ENCODE measurements around the gene LRP1B.
"Not testable (repeated sequence)": the region's sequence is repeated elsewhere in the genome, so short reads cannot be mapped to it uniquely, and the experiment has no call there.

The LRP1B gene

GRCh38 chr2:140338795-140339194 is 1792.0 kb downstream of the LRP1B start:
- DNase-seq (ENCODE audit: low spot score), result no peak

- DNase-seq (ENCODE audit: low spot score), result no peak
Measured at GRCh38 chr2:140337061-140337460, 1793.8 kb downstream of the LRP1B start.

- no peak for DNase-seq (ENCODE audit: low spot score)
Measured at GRCh38 chr2:140316345-140316744, 1814.5 kb downstream of the LRP1B start.

- DNase-seq (ENCODE audit: low spot score), result no peak
Measured at GRCh38 chr2:140311905-140312304, 1818.9 kb downstream of the LRP1B start.

GRCh38 chr2:140308706-140309105 is 1822.1 kb downstream of the LRP1B start:
- no peak for DNase-seq (ENCODE audit: low spot score)

GRCh38 chr2:140307532-140307931 is 1823.3 kb downstream of the LRP1B start:
- DNase-seq (ENCODE audit: low spot score), result no peak

GRCh38 chr2:140295767-140296166 is 1835.0 kb downstream of the LRP1B start:
- DNase-seq (ENCODE audit: low spot score), result no peak

- DNase-seq (ENCODE audit: low spot score), result no peak
Measured at GRCh38 chr2:140288726-140289125, 1842.1 kb downstream of the LRP1B start.

GRCh38 chr2:140288213-140288612 is 1842.6 kb downstream of the LRP1B start:
- DNase-seq (ENCODE audit: low spot score), result no peak

- DNase-seq (ENCODE audit: low spot score), result no peak
Measured at GRCh38 chr2:140286377-140286776, 1844.4 kb downstream of the LRP1B start.

- not testable (repeated sequence) for DNase-seq (ENCODE audit: low spot score)
Measured at GRCh38 chr2:140277344-140277743, 1853.5 kb downstream of the LRP1B start.

- no peak for DNase-seq (ENCODE audit: low spot score)
Measured at GRCh38 chr2:140276661-140277060, 1854.2 kb downstream of the LRP1B start.

- DNase-seq (ENCODE audit: low spot score), result no peak
Measured at GRCh38 chr2:140275427-140275826, 1855.4 kb downstream of the LRP1B start.

- DNase-seq (ENCODE audit: low spot score), result no peak
Measured at GRCh38 chr2:140274891-140275290, 1855.9 kb downstream of the LRP1B start.

GRCh38 chr2:140273958-140274357 is 1856.9 kb downstream of the LRP1B start:
- no peak for DNase-seq (ENCODE audit: low spot score)

GRCh38 chr2:140273408-140273807 is 1857.4 kb downstream of the LRP1B start:
- no peak for DNase-seq (ENCODE audit: low spot score)

- no peak for DNase-seq (ENCODE audit: low spot score)
Measured at GRCh38 chr2:140270224-140270623, 1860.6 kb downstream of the LRP1B start.

GRCh38 chr2:140269000-140269399 is 1861.8 kb downstream of the LRP1B start:
- DNase-seq (ENCODE audit: low spot score), result no peak

- DNase-seq (ENCODE audit: low spot score), result no peak
Measured at GRCh38 chr2:140262908-140263307, 1867.9 kb downstream of the LRP1B start.

- DNase-seq (ENCODE audit: low spot score), result no peak
Measured at GRCh38 chr2:140257692-140258300, 1873.0 kb downstream of the LRP1B start.

GRCh38 chr2:140256080-140256479 is 1874.7 kb downstream of the LRP1B start:
- no peak for DNase-seq (ENCODE audit: low spot score)

- DNase-seq (ENCODE audit: low spot score), result no peak
Measured at GRCh38 chr2:140249821-140250220, 1881.0 kb downstream of the LRP1B start.

- DNase-seq (ENCODE audit: low spot score), result no peak
Measured at GRCh38 chr2:140248623-140249022, 1882.2 kb downstream of the LRP1B start.

GRCh38 chr2:140247451-140248195 is 1883.2 kb downstream of the LRP1B start:
- DNase-seq (ENCODE audit: low spot score), result no peak

All from germinal center (tissue), 1 donor.